Progenitor cell of endocrine pancreas (in vitro differentiated cells): Measurements from ENCODE around the gene ANKRD34A. TPM values are rescaled to one million over a fixed set of nuclear protein-coding genes. Genes with fewer than 3 reads are reported as not detected.

Source experiments
- DNase-seq: peaks from one replicate; pipeline ENCODE4 v3.0.0; 2021; ENCODE audit warnings: low spot score; ENCODE audit not compliant: unreplicated experiment
- H3K27ac Mint-ChIP-seq: 2 replicates; pipeline ENCODE4 v1.8.0; 2021; ENCODE audit warnings: mild to moderate bottlenecking, moderate library complexity, mixed read lengths
- H3K27me3 Mint-ChIP-seq: 2 replicates; pipeline ENCODE4 v1.8.0; 2021; ENCODE audit warnings: mixed read lengths
- H3K36me3 Mint-ChIP-seq: 2 replicates; pipeline ENCODE4 v1.8.0; 2022; ENCODE audit warnings: mixed read lengths; ENCODE audit not compliant: insufficient read depth
- H3K4me1 Mint-ChIP-seq: 2 replicates; pipeline ENCODE4 v1.8.0; 2021; ENCODE audit warnings: low read depth, mixed read lengths
- H3K4me3 Mint-ChIP-seq: 2 replicates; pipeline ENCODE4 v1.8.0; 2021; ENCODE audit warnings: low read depth, mild to moderate bottlenecking, moderate library complexity, mixed read lengths
- H3K9me3 Mint-ChIP-seq: 2 replicates; pipeline ENCODE4 v1.8.0; 2021; ENCODE audit warnings: low read depth, mixed read lengths
- total RNA-seq: library from RNA; stranded (reverse); gene quantifications from 2 replicates; pipeline ENCODE4 v1.2.1, GENCODE V29; 2021
- TF ChIP-seq, protein P1 (sequence below): fragments of 200-600 bp; sonication (generic); IDR thresholded peaks from one replicate; pipeline ENCODE4 v1.5.0; 2021; ENCODE audit warnings: antibody characterized with exemption, mild to moderate bottlenecking; ENCODE audit not compliant: unreplicated experiment

ANKRD34A gene
- total RNA-seq, 1 donor from 2014 or later: 0.22 TPM

DNA sequence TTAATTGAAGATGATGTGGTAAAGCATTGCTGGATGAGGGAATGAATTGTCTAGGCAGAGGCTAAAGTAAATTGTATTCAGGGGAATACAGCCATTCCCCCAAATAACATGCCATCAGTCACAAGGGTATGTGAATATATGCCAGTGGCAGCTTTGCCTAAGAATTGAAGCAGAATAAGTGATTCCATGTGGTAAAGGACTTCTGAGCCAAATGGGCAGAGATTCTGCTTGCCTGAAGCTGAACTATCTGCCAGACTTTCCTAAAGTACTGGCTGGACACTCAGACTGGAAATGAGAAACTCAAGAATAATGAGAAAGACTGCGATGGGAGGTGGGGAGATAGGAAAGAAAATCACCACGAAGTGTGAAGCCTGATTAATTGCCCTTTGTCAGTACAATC, 8.9 kb downstream of the ANKRD34A start:
- Mint-ChIP-seq H3K27ac (no peak overlapping the region), H3K4me1 (peaks cover 26% of the 10 kb centered on the region), H3K36me3 (no peaks in the 10 kb centered on the region), H3K9me3 (no peaks in the 10 kb centered on the region), H3K27me3 (peaks cover 66% of the 10 kb centered on the region), H3K4me3 (no peak overlapping the region)
- no peak for DNase-seq
- TF ChIP-seq, protein P1, sequence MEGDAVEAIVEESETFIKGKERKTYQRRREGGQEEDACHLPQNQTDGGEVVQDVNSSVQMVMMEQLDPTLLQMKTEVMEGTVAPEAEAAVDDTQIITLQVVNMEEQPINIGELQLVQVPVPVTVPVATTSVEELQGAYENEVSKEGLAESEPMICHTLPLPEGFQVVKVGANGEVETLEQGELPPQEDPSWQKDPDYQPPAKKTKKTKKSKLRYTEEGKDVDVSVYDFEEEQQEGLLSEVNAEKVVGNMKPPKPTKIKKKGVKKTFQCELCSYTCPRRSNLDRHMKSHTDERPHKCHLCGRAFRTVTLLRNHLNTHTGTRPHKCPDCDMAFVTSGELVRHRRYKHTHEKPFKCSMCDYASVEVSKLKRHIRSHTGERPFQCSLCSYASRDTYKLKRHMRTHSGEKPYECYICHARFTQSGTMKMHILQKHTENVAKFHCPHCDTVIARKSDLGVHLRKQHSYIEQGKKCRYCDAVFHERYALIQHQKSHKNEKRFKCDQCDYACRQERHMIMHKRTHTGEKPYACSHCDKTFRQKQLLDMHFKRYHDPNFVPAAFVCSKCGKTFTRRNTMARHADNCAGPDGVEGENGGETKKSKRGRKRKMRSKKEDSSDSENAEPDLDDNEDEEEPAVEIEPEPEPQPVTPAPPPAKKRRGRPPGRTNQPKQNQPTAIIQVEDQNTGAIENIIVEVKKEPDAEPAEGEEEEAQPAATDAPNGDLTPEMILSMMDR: no peak

DNA sequence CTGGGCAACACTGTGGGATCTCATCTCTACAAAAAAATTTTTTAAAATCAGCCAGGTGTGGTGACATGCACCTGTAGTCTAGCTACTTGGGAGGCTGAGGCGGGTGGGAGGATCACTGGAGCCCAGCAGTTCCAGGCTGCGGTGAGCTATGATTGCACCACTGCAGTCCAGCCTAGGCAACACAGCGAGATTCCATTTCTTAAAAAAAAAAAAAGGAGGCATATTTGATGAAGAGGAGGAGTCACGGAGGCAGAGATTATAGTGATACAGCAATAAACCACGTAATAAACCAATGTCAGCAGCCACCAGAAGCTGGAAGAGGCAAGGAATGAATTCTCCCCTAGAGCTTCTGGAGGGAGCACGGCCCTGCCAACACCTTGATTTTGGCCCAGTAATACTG, 10.5 kb downstream of the ANKRD34A start:
- TF ChIP-seq, protein P1: no peak
- Mint-ChIP-seq H3K4me1 (peaks cover 26% of the 10 kb centered on the region), H3K27me3 (peaks cover 62% of the 10 kb centered on the region), H3K36me3 (no peaks in the 10 kb centered on the region), H3K4me3 (no peak overlapping the region), H3K27ac (no peak overlapping the region), H3K9me3 (no peaks in the 10 kb centered on the region)
- DNase-seq: no peak

DNA sequence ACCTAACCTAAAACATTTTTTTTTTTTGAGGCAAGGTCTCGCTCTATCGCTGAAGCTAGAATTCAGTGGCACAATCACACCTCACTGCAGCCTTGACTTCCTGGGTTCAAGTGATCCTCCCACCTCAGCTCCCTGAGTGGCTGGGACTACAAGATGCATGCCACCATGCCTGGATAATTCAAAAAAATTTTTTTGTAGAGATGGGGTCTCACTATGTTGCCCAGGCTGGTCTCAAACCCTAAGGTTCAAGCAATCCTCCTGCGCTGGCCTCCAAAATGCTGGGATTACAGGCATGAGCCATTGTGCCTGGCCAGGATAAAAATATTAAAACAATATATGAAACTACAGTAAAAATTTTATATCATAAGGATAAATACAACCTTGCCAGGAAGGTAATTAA, 11.5 kb downstream of the ANKRD34A start:
- Mint-ChIP-seq H3K4me3 (no peak overlapping the region), H3K36me3 (no peaks in the 10 kb centered on the region), H3K9me3 (no peaks in the 10 kb centered on the region), H3K27me3 (peaks cover 55% of the 10 kb centered on the region), H3K4me1 (peaks cover 22% of the 10 kb centered on the region), H3K27ac (no peak overlapping the region)
- no peak for DNase-seq
- TF ChIP-seq, protein P1: no peak

DNA sequence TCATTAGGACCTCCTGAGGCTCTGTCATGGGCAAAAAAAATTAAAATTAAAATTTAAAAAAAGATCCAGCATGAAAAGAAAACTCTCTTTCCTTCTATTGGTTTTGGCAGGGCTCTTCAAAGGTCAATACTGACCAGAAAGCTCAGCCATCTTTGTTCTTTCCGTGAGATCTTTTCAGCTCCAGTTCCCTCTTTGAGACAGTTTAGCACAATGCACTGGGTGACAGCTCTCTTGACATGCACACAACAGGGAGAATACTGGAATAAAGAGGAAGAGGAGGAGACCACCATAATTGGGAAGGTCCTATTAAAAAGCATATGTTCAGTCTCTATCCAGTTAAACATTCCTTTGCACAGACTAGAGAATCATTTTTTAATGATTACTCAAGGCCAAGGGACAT, 12.8 kb downstream of the ANKRD34A start:
- no peak overlapping the region for H3K27ac Mint-ChIP-seq
- peaks cover 16% of the 10 kb centered on the region for H3K4me1 Mint-ChIP-seq
- no peaks in the 10 kb centered on the region for H3K36me3 Mint-ChIP-seq
- H3K4me3 Mint-ChIP-seq: no peak overlapping the region
- no peak for DNase-seq
- H3K27me3 Mint-ChIP-seq: peaks cover 44% of the 10 kb centered on the region
- TF ChIP-seq, protein P1: no peak
- H3K9me3 Mint-ChIP-seq: no peaks in the 10 kb centered on the region

DNA sequence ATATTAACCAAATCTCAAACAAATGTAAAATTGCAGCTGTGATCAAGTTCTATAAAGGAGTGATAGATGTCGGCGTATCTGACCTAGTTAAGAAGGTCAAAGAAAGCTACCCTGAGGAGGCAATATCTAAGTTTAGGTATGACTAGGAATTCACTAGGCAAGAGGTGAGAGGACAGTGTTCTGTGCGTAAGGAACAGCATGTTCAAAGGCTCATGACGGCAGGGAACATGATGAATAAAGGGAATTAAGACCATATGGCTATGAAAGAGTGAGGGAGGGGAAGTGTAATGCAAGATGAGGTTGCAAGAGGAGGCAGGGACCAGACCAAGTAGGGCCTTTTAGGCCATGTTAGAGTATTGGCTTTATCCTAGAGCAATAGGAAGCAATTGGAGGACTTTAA, 15.2 kb downstream of the ANKRD34A start:
- no peak for DNase-seq
- peaks cover 29% of the 10 kb centered on the region for H3K27me3 Mint-ChIP-seq
- H3K4me3 Mint-ChIP-seq: no peak overlapping the region
- H3K4me1 Mint-ChIP-seq: peaks cover 2% of the 10 kb centered on the region
- H3K27ac Mint-ChIP-seq: no peak overlapping the region
- TF ChIP-seq, protein P1: no peak
- no peaks in the 10 kb centered on the region for H3K36me3 Mint-ChIP-seq
- no peaks in the 10 kb centered on the region for H3K9me3 Mint-ChIP-seq
